K562 treated with DMSO at 1 percent for 24 hours (cell line): ENCODE measurements around the gene PIMREG. TPM values are rescaled to one million over a fixed set of nuclear protein-coding genes. Genes with fewer than 3 reads are reported as not detected.

ENCODE experiments used
- total RNA-seq: library from RNA; unstranded; fragments of 300-600 nt; gene quantifications from 2 replicates; pipeline ENCODE4 v1.2.3, GENCODE V29; 2022; ENCODE audit warnings: low read depth; ENCODE audit not compliant: insufficient read depth

The PIMREG gene
- total RNA-seq, result 16.9 and 19.5 TPM in 2 replicates

GRCh38 chr17:6443692-6444570, at the start of gene PIMREG:
Gene PIMREG, plus strand, starts transcription at chr17:6444455. Its CDS starts 656 bp downstream, at chr17:6445111.

GRCh38 chr17:6435051-6435450, 9.2 kb upstream of the PIMREG start, which contains the start of gene AIPL1:
Gene AIPL1, minus strand, starts transcription at chr17:6435121. Its CDS starts 17 bp downstream, at chr17:6435104.

Other genes with a start within 250 kb of the PIMREG start
- not detected in 2 replicates for gene AIPL1, start 9.3 kb upstream of the PIMREG start, total RNA-seq
- 0.23 and 0.39 TPM in 2 replicates for gene PITPNM3, start 112.1 kb downstream of the PIMREG start, total RNA-seq
- 3.9 TPM in 2 replicates for gene KIAA0753, start 196.3 kb downstream of the PIMREG start, total RNA-seq
- gene TXNDC17, start 196.6 kb downstream of the PIMREG start, total RNA-seq, result 110 and 145 TPM in 2 replicates
- gene MED31, start 207.2 kb downstream of the PIMREG start, total RNA-seq, result 4.2 and 5.3 TPM in 2 replicates
- 2.3 and 3.4 TPM in 2 replicates for gene C17orf100, start 207.3 kb downstream of the PIMREG start, total RNA-seq